GM12801 (cell line): ENCODE measurements around the gene HAPLN3.

Experiments used
- CTCF ChIP-seq: IDR thresholded peaks from one replicate; pipeline ENCODE4 v1.5.1; 2011; ENCODE audit warnings: control low read depth; ENCODE audit not compliant: insufficient read length; ENCODE audit errors: extremely low read depth

HAPLN3 gene

DNA sequence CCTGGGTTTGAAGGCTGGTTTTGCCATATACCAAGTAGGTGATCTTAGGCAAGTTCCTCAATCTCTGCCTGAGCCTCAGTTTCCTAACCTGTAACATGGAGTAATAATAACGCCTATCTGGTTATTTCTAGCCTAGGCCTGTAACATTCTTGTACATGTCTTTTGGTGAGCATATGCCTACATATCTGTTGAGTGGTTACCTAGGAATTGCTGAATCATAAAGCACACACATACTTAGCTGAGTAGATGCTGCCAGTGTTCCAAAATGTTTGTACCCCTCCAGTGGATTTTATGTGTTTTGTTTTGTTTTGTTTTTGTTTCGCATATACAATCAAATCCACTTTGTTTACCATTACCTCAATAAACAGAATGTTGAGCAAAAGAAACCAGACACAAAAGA, 35.2 kb upstream of the HAPLN3 start:
- no peak for TF ChIP-seq CTCF

DNA sequence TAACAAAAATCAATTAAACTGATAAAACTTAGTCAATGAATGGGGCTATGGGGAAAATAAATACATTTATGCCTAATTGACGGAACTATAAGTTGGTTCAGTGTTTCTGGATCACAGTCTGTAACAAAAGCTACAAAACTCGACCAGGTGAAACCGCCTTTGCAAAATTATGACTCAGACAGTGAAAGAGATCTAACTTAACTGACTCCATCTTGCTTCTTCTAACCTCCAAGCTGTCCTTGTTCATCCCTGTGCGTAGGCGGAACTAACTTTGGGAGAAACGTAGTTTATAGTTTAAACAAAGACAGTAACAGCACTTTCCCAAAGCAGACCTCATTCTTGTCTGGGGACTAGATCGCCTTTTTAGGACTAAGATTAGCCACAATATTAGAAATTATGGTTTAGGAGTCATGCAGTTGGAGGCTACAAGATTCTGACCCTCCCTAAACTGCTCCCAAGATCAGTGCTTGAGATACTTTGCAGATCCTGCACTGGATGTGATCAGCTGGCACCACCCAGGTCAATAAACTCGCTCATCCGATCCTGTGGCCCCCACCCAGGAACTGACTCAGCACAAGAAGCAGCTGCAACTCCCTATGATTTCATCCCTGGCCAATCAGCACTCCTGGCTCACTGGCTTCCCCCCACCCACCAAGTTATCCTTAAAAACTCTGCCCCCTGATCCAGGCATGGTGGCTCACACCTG, 25.0 kb upstream of the HAPLN3 start:
- no peak for TF ChIP-seq CTCF

DNA sequence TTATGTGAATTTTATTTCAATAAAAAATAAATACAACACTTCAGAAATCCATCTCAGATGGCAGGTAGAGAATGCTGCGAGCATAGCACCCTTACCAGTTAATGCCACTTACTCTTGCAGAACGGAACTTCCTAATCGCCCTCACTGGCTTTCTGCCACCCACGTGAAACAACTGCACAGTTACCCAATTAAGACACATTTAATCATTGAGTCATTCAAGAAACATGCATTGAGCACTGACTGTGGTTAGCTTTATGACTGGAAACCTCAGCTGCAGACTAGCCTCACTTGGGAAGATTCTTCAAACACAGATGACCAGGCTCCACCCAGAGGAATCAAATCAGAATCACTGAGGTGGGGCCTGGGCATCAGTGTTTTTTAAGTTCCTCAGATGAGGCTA, 23.4 kb upstream of the HAPLN3 start:
- TF ChIP-seq CTCF = no peak

DNA sequence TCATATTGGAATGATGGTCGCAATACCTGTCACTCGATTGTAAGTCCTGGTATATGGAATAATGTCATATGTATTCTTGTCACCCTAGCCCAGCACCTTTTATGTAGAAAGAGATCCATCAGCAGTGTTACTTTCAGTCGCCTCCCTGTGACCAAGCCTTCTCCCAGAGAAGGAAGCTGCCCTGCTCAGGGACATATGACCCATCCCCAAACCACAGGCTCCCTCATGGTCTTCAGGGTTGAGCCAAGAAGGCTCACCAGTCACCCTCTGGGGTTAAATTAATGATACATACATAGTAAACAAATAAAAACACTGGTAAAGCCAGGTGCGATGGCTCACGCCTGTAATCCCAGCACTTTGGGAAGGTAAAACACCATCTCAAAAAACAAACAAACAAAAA, 22.4 kb upstream of the HAPLN3 start:
- TF ChIP-seq CTCF = no peak

- no peak for TF ChIP-seq CTCF
Observed at GRCh38 chr15:88915354-88915753, 20.0 kb upstream of the HAPLN3 start.

DNA sequence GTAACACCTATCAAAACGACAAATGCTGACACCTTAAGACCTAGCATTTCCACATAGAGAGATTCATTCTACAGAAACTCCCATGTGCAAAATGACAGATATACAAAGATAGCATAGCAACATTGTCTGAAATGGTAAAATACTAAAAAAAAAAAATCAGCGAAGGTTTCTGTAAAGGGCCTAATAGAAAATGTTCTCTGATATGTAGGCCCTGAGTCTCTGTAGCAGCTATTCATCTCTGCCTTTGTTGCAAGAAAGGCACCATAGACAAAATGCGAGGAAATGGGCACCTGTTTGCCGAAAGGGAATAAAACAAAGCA, 18.5 kb upstream of the HAPLN3 start:
- TF ChIP-seq CTCF = no peak

- TF ChIP-seq CTCF = no peak
Observed at GRCh38 chr15:88913017-88913849, 17.9 kb upstream of the HAPLN3 start, which contains the start of gene MFGE8. Gene MFGE8 (minus strand): TSS chr15:88913379. CDS start chr15:88913319, 60 bp downstream.
